ENCODE results near the gene ZPR1.
A peak's percentile ranks its signal among the peaks of the same experiment; 100 is the strongest.

Gene ZPR1

GRCh38 chr11:116742104-116742503 lies 45.7 kb downstream of the ZPR1 start:
- DNase-seq: no peak

GRCh38 chr11:116740741-116741140 lies 47.1 kb downstream of the ZPR1 start:
- DNase-seq: no peak

- DNase-seq: no peak
Measured at GRCh38 chr11:116738975-116739374, 48.8 kb downstream of the ZPR1 start.

- no peak for DNase-seq
Measured at GRCh38 chr11:116736763-116737162, 51.1 kb downstream of the ZPR1 start.

- DNase-seq: no peak
Measured at GRCh38 chr11:116733969-116734508, 53.8 kb downstream of the ZPR1 start.

- DNase-seq: no peak
Measured at GRCh38 chr11:116733043-116733755, 54.6 kb downstream of the ZPR1 start.

- DNase-seq: peak; percentile 80
Measured at GRCh38 chr11:116732271-116733042, 55.4 kb downstream of the ZPR1 start.

- no peak for DNase-seq
Measured at GRCh38 chr11:116731821-116732220, 56.0 kb downstream of the ZPR1 start.

GRCh38 chr11:116731097-116731761 lies 56.6 kb downstream of the ZPR1 start:
- DNase-seq: no peak

GRCh38 chr11:116730601-116731000 lies 57.2 kb downstream of the ZPR1 start:
- no peak for DNase-seq

GRCh38 chr11:116730241-116730561 lies 57.6 kb downstream of the ZPR1 start:
- no peak for DNase-seq

- DNase-seq: no peak
Measured at GRCh38 chr11:116729501-116730240, 58.2 kb downstream of the ZPR1 start.

GRCh38 chr11:116727990-116728389 lies 59.8 kb downstream of the ZPR1 start:
- DNase-seq: no peak

GRCh38 chr11:116725434-116726221 lies 62.2 kb downstream of the ZPR1 start:
- DNase-seq: no peak

GRCh38 chr11:116724813-116725212 lies 63.0 kb downstream of the ZPR1 start:
- no peak for DNase-seq
